Activated CD4-positive, alpha-beta memory T cell treated with anti-CD3 and anti-CD28 coated beads, Interleukin-2, amount 10 ng/mL, durations not matched to agents 7 days and 5 days (primary cell): ENCODE data around the gene PRCC. TPM values are rescaled to one million over a fixed set of nuclear protein-coding genes. Genes with fewer than 3 reads are reported as not detected.

Experiments
- CTCF ChIA-PET: fragments of 350-600 bp; sonication (Branson Sonifier 250); formaldehyde crosslinking; loops from one replicate; lab custom pipeline; 2021; ENCODE audit warnings: antibody characterized with exemption, inconsistent platforms; lab: Charles Lee
- POLR2A ChIA-PET: fragments of 350-600 bp; sonication (Branson Sonifier 250); formaldehyde crosslinking; loops from one replicate; lab custom pipeline; 2021; ENCODE audit warnings: antibody characterized with exemption; lab: Charles Lee
- DNase-seq: peaks from one replicate; pipeline ENCODE4 v3.0.0-alpha.2; 2020
- H3K27ac Mint-ChIP-seq: one replicate; pipeline ENCODE4 v1.8.0; 2021; ENCODE audit warnings: mild to moderate bottlenecking, mixed read lengths
- H3K27me3 Mint-ChIP-seq: one replicate; pipeline ENCODE4 v1.8.0; 2021; ENCODE audit warnings: mixed read lengths
- H3K36me3 Mint-ChIP-seq: one replicate; pipeline ENCODE4 v1.8.0; 2021; ENCODE audit warnings: low read depth, mixed read lengths
- H3K4me1 Mint-ChIP-seq: one replicate; pipeline ENCODE4 v1.8.0; 2021; ENCODE audit warnings: mixed read lengths
- H3K4me3 Mint-ChIP-seq: one replicate; pipeline ENCODE4 v1.8.0; 2021; ENCODE audit warnings: mild to moderate bottlenecking, mixed read lengths
- H3K9me3 Mint-ChIP-seq: one replicate; pipeline ENCODE4 v1.8.0; 2021; ENCODE audit warnings: mixed read lengths
- total RNA-seq, 2 experiments: library from RNA; stranded (reverse); gene quantifications; one replicate each; pipeline ENCODE4 v1.2.3, GENCODE V29; 2021

The PRCC gene
- total RNA-seq, 2 experiments from 2014 or later: 61.6 to 74.1 TPM

- H3K36me3 Mint-ChIP-seq: peaks cover 72% of the 10 kb centered on the region
- no peaks in the 10 kb centered on the region for H3K9me3 Mint-ChIP-seq
- H3K27me3 Mint-ChIP-seq: no peaks in the 10 kb centered on the region
These were observed 21.0 kb upstream of the PRCC start for GRCh38 chr1:156746406-156746727.

GRCh38 chr1:156746728-156747631 lies 20.4 kb upstream of the PRCC start:
- peaks cover 66% of the 10 kb centered on the region for H3K36me3 Mint-ChIP-seq
- POLR2A ChIA-PET: interaction anchor here (1.0 to 4.9 kb wide), 5 partner anchors 10 to 156 kb away, joined by 3 to 39 read pairs (median 4); partner anchors contain the start of genes ISG20L2, METTL25B and PRCC
- H3K4me1 Mint-ChIP-seq: peaks cover 69% of the 10 kb centered on the region

More at GRCh38 chr1:156746406-156746727, 21.0 kb upstream of the PRCC start:
- H3K4me1 Mint-ChIP-seq: peaks cover 75% of the 10 kb centered on the region
- H3K4me3 Mint-ChIP-seq: peak overlapping the region; percentile 94
- ChIA-PET POLR2A (interaction anchor here (2.4 to 4.9 kb wide), 2 partner anchors 19 to 21 kb away, joined by 17 to 39 read pairs; partner anchors contain the start of genes ISG20L2, METTL25B and PRCC), CTCF (interaction anchor here (3.6 kb wide), 1 partner anchor 19 kb away, joined by 27 read pairs; the partner anchor contains the start of genes ISG20L2 and METTL25B)
- H3K27ac Mint-ChIP-seq: peak overlapping the region; percentile 86
- no peak for DNase-seq

GRCh38 chr1:156747742-156748669 lies 19.3 kb upstream of the PRCC start:
- DNase-seq: no peak
- POLR2A ChIA-PET: interaction anchor here (1.0 to 4.9 kb wide), 5 partner anchors 11 to 157 kb away, joined by 3 to 39 read pairs (median 4); partner anchors contain the start of genes ISG20L2, METTL25B and PRCC
- H3K27ac Mint-ChIP-seq: peak overlapping the region; percentile 95
- H3K36me3 Mint-ChIP-seq: peaks cover 57% of the 10 kb centered on the region
- peaks cover 66% of the 10 kb centered on the region for H3K4me1 Mint-ChIP-seq
- no peaks in the 10 kb centered on the region for H3K9me3 Mint-ChIP-seq
- no peaks in the 10 kb centered on the region for H3K27me3 Mint-ChIP-seq
- CTCF ChIA-PET: interaction anchor here (1.2 to 3.6 kb wide), 3 partner anchors 9 to 181 kb away, joined by 3 to 27 read pairs (median 3); partner anchors contain the start of genes ISG20L2 and METTL25B
- H3K4me3 Mint-ChIP-seq: peak overlapping the region; percentile 94

More at GRCh38 chr1:156746728-156747631, 20.4 kb upstream of the PRCC start:
- Mint-ChIP-seq H3K27me3 (no peaks in the 10 kb centered on the region), H3K4me3 (peak overlapping the region; percentile 94), H3K27ac (peak overlapping the region; percentile 95), H3K9me3 (no peaks in the 10 kb centered on the region)
- peak; percentile 59 for DNase-seq
- CTCF ChIA-PET: interaction anchor here (1.2 to 3.6 kb wide), 3 partner anchors 10 to 180 kb away, joined by 3 to 27 read pairs (median 3); partner anchors contain the start of genes ISG20L2 and METTL25B

GRCh38 chr1:156748670-156749418 lies 18.5 kb upstream of the PRCC start:
- CTCF ChIA-PET: interaction anchor here (3.6 kb wide), 1 partner anchor 22 kb away, joined by 27 read pairs; the partner anchor contains the start of genes ISG20L2 and METTL25B
- Mint-ChIP-seq H3K4me3 (peak overlapping the region; percentile 94), H3K9me3 (no peaks in the 10 kb centered on the region), H3K36me3 (peaks cover 51% of the 10 kb centered on the region), H3K27ac (peak overlapping the region; percentile 95), H3K27me3 (no peaks in the 10 kb centered on the region), H3K4me1 (peaks cover 66% of the 10 kb centered on the region)
- POLR2A ChIA-PET: interaction anchor here (1.5 to 4.9 kb wide), 4 partner anchors 7 to 59 kb away, joined by 4 to 134 read pairs (median 73); partner anchors contain the start of genes ISG20L2, METTL25B and MRPL24
- no peak for DNase-seq

- no peak for DNase-seq
- H3K36me3 Mint-ChIP-seq: peaks cover 47% of the 10 kb centered on the region
- H3K4me3 Mint-ChIP-seq: peak overlapping the region; percentile 94
- POLR2A ChIA-PET: interaction anchor here (1.1 to 4.7 kb wide), 3 partner anchors 8 to 22 kb away, joined by 3 to 134 read pairs (median 107); partner anchors contain the start of genes ISG20L2, METTL25B and MRPL24
- H3K27ac Mint-ChIP-seq: peak overlapping the region; percentile 95
- no peaks in the 10 kb centered on the region for H3K27me3 Mint-ChIP-seq
- H3K4me1 Mint-ChIP-seq: peaks cover 63% of the 10 kb centered on the region
- no peaks in the 10 kb centered on the region for H3K9me3 Mint-ChIP-seq
- CTCF ChIA-PET: interaction anchor here (4.8 kb wide), 1 partner anchor 22 kb away, joined by 69 read pairs; the partner anchor contains the start of genes ISG20L2 and METTL25B
These were observed 17.8 kb upstream of the PRCC start for GRCh38 chr1:156749419-156750118.

- Mint-ChIP-seq H3K9me3 (no peaks in the 10 kb centered on the region), H3K27me3 (no peaks in the 10 kb centered on the region), H3K36me3 (peaks cover 40% of the 10 kb centered on the region), H3K4me3 (peak overlapping the region; percentile 94), H3K4me1 (peaks cover 57% of the 10 kb centered on the region), H3K27ac (peak overlapping the region; percentile 95)
- ChIA-PET CTCF (interaction anchor here (2.3 to 4.8 kb wide), 2 partner anchors 9 to 23 kb away, joined by 11 to 69 read pairs; partner anchors contain the start of genes ISG20L2, METTL25B and MRPL24), POLR2A (interaction anchor here (1.1 to 4.7 kb wide), 7 partner anchors 9 to 58 kb away, joined by 3 to 134 read pairs (median 4); partner anchors contain the start of genes ISG20L2, METTL25B and MRPL24)
- no peak for DNase-seq
These were observed 17.1 kb upstream of the PRCC start for GRCh38 chr1:156750191-156750672.

- POLR2A ChIA-PET: interaction anchor here (0.5 to 4.7 kb wide), 22 partner anchors 9 to 468 kb away, joined by 3 to 134 read pairs (median 4); partner anchors contain the start of genes ISG20L2, METTL25B, MRPL24 and NTRK1
- Mint-ChIP-seq H3K9me3 (no peaks in the 10 kb centered on the region), H3K27me3 (no peaks in the 10 kb centered on the region), H3K4me3 (peak overlapping the region; percentile 94), H3K27ac (peak overlapping the region; percentile 95), H3K36me3 (peaks cover 34% of the 10 kb centered on the region), H3K4me1 (peaks cover 51% of the 10 kb centered on the region)
- DNase-seq: peak; percentile 45
- CTCF ChIA-PET: interaction anchor here (1.0 to 4.8 kb wide), 6 partner anchors 9 to 250 kb away, joined by 3 to 69 read pairs (median 4); partner anchors contain the start of genes ISG20L2, MEF2D, METTL25B and MRPL24
These were observed 16.5 kb upstream of the PRCC start for GRCh38 chr1:156750711-156751450.

- H3K4me1 Mint-ChIP-seq: peaks cover 45% of the 10 kb centered on the region
- peaks cover 30% of the 10 kb centered on the region for H3K36me3 Mint-ChIP-seq
- H3K27ac Mint-ChIP-seq: peak within 1 kb of the TSS; percentile 95
- H3K4me3 Mint-ChIP-seq: peak within 1 kb of the TSS; percentile 96
- ChIA-PET POLR2A (interaction anchor here (0.5 to 4.7 kb wide), 25 partner anchors 10 to 469 kb away, joined by 3 to 134 read pairs (median 4); partner anchors contain the start of genes CRABP2, ISG20L2, METTL25B and MRPL24), CTCF (interaction anchor here (1.0 to 4.8 kb wide), 8 partner anchors 9 to 250 kb away, joined by 3 to 69 read pairs (median 4); partner anchors contain the start of genes ISG20L2, MEF2D, METTL25B and MRPL24)
- no peaks in the 10 kb centered on the region for H3K27me3 Mint-ChIP-seq
- DNase-seq: no peak
- no peaks in the 10 kb centered on the region for H3K9me3 Mint-ChIP-seq
These were observed 15.9 kb upstream of the PRCC start, which contains the start of gene HDGF for GRCh38 chr1:156751451-156751756. HDGF (minus strand) TSS chr1:156751675; CDS start chr1:156751429, 246 bp downstream.

GRCh38 chr1:156751757-156752481 lies 15.4 kb upstream of the PRCC start:
- H3K4me3 Mint-ChIP-seq: peak overlapping the region; percentile 96
- H3K27ac Mint-ChIP-seq: peak overlapping the region; percentile 89
- ChIA-PET POLR2A (interaction anchor here (0.5 to 4.7 kb wide), 27 partner anchors 9 to 469 kb away, joined by 3 to 134 read pairs (median 4); partner anchors contain the start of genes CRABP2, ISG20L2, METTL25B and MRPL24), CTCF (interaction anchor here (0.9 to 4.8 kb wide), 11 partner anchors 9 to 251 kb away, joined by 3 to 69 read pairs (median 4); partner anchors contain the start of genes ISG20L2, MEF2D, METTL25B and MRPL24)
- H3K27me3 Mint-ChIP-seq: no peaks in the 10 kb centered on the region
- H3K4me1 Mint-ChIP-seq: peaks cover 40% of the 10 kb centered on the region
- peaks cover 30% of the 10 kb centered on the region for H3K36me3 Mint-ChIP-seq
- peak; percentile 98 for DNase-seq
- H3K9me3 Mint-ChIP-seq: no peaks in the 10 kb centered on the region
